Measurements from ENCODE around the gene DLGAP1. TPM values are rescaled to one million over a fixed set of nuclear protein-coding genes. Genes with fewer than 3 reads are reported as not detected.
"Not testable (repeated sequence)": the region's sequence is repeated elsewhere in the genome, so short reads cannot be mapped to it uniquely, and the experiment has no call there.

The DLGAP1 gene
- total RNA-seq, 1 donor from 2014 or later, result 105 TPM

- no peak for DNase-seq (ENCODE audit: low spot score)
Observed at GRCh38 chr18:4078246-4078645, 376.9 kb downstream of the DLGAP1 start.

GRCh38 chr18:4077721-4078120 is 377.4 kb downstream of the DLGAP1 start:
- no peak for DNase-seq (ENCODE audit: low spot score)

- DNase-seq (ENCODE audit: low spot score), result no peak
Observed at GRCh38 chr18:4077204-4077603, 377.9 kb downstream of the DLGAP1 start.

- no peak for DNase-seq (ENCODE audit: low spot score)
Observed at GRCh38 chr18:4074647-4075046, 380.5 kb downstream of the DLGAP1 start.

- no peak for DNase-seq (ENCODE audit: low spot score)
Observed at GRCh38 chr18:4069183-4069582, 385.9 kb downstream of the DLGAP1 start.

GRCh38 chr18:4068552-4069158 is 386.5 kb downstream of the DLGAP1 start:
- peak; percentile 48 for DNase-seq (ENCODE audit: low spot score)

GRCh38 chr18:4063545-4063944 is 391.6 kb downstream of the DLGAP1 start:
- no peak for DNase-seq (ENCODE audit: low spot score)

- no peak for DNase-seq (ENCODE audit: low spot score)
Observed at GRCh38 chr18:4060427-4061281, 394.5 kb downstream of the DLGAP1 start.

GRCh38 chr18:4058179-4058578 is 396.9 kb downstream of the DLGAP1 start:
- DNase-seq (ENCODE audit: low spot score), result no peak

- DNase-seq (ENCODE audit: low spot score), result no peak
Observed at GRCh38 chr18:4040391-4041092, 414.6 kb downstream of the DLGAP1 start.

- DNase-seq (ENCODE audit: low spot score), result no peak
Observed at GRCh38 chr18:4035521-4035920, 419.6 kb downstream of the DLGAP1 start.

- DNase-seq (ENCODE audit: low spot score), result not testable (repeated sequence)
Observed at GRCh38 chr18:4034815-4035214, 420.3 kb downstream of the DLGAP1 start.

- no peak for DNase-seq (ENCODE audit: low spot score)
Observed at GRCh38 chr18:4026542-4026941, 428.6 kb downstream of the DLGAP1 start.

GRCh38 chr18:4024702-4025101 is 430.4 kb downstream of the DLGAP1 start:
- no peak for DNase-seq (ENCODE audit: low spot score)

- not testable (repeated sequence) for DNase-seq (ENCODE audit: low spot score)
Observed at GRCh38 chr18:4022749-4023148, 432.4 kb downstream of the DLGAP1 start.

- DNase-seq (ENCODE audit: low spot score), result no peak
Observed at GRCh38 chr18:4020026-4020425, 435.1 kb downstream of the DLGAP1 start.

GRCh38 chr18:4017480-4017879 is 437.6 kb downstream of the DLGAP1 start:
- peak; percentile 27 for DNase-seq (ENCODE audit: low spot score)

- DNase-seq (ENCODE audit: low spot score), result no peak
Observed at GRCh38 chr18:4016391-4017049, 438.6 kb downstream of the DLGAP1 start.

GRCh38 chr18:4007846-4008245 is 447.3 kb downstream of the DLGAP1 start:
- DNase-seq (ENCODE audit: low spot score), result no peak

GRCh38 chr18:4004183-4004829 is 450.8 kb downstream of the DLGAP1 start:
- DNase-seq (ENCODE audit: low spot score), result no peak

- no peak for DNase-seq (ENCODE audit: low spot score)
Observed at GRCh38 chr18:3998698-3999333, 456.3 kb downstream of the DLGAP1 start.

Data from mucosa of gallbladder (tissue), 1 donor.